GM19043 (cell line): ENCODE results near the gene ADAM10.
A peak's percentile ranks its signal among the peaks of the same experiment; 100 is the strongest.

Experiments
- ATAC-seq: cut with Tn5 transposase; IDR thresholded peaks from one replicate; pipeline ENCODE4 v1.9.1; 2021; ENCODE audit warnings: low read depth; ENCODE audit not compliant: unreplicated experiment

Gene ADAM10

DNA sequence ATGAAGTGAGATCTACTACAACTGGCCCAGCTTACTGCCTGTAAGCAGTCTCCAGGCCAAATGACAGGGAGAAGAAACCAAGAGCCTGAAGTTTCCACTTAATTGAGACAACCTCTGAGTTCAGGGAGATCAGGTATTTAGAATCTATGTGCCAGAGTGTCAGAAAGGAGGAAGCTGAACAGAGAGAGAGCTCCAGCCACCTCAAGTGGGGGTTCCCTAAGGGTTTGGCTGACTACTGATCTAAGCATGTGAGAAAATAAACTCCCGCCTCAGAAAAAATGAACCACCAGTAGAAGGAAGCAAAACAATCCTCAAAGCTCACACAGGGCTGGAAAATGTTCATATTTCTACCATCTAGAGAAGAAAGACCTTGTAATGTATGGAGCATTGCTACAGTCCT lies 25.0 kb downstream of the ADAM10 start:
- ATAC-seq, result peak; percentile 68

DNA sequence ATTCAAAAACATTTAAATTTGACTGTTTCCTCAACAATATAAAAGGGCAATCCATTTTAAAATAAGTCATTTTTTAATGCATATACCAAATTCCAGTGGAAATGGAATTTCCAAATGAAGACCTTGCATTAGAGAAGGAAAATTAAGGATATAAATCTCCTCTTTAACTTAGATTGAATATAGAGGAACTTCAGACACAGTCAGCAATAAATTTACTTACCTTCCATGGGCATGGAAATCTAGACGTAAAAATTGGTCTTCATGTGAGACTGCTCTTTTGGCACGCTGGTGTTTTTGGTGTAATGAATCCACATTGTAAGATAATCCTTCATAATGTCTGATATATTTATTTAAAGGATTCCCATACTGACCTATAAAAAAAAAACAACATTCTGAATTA lies 32.1 kb downstream of the ADAM10 start:
- ATAC-seq, result no peak

DNA sequence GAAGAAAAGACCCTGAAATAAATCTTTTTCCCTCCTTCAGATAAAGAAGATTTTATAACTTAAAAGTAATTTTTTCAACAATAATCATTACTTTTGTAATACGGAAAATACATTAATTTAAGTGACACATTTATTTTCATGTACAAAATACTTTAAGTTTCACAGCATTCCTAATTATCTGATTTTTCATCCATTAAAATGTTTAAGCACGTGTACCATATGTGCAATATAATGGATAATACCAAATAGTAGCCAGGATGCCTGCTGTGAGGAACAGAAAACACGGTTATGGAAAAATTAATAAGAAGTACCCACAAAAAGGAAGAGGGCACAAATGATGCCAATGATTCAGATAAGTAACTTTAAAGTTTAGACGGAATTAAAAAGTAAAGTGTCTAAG lies 33.5 kb downstream of the ADAM10 start:
- ATAC-seq, result no peak

DNA sequence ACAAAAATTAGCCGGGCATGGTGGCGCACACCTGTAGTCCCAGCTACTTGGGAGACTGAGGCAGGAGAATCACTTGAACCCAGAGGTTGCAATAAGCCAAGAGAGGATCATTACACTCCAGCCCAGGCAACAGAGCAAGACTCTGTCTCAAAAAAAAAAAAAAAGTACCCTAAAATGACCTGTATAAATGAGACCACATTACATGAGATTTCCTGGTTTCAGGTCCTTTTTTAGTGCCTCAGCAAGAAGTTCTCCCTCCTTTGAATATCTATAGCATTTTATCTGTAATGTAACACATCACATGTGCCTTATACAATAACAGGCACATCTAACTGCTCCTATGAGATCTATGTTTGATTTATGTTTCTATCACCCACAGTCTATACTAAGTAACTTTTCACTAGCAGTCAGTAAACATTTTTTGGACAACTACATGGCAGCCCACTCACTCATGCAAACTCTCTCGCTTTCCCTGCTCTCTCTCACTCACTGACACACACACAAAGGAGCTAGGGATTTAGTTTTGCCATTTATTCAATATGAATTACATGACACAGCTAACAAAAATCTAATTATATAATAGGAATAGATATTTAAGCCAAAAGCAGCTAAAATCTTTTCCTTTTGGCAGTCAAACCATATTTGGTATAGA lies 34.1 kb downstream of the ADAM10 start:
- ATAC-seq, result no peak

DNA sequence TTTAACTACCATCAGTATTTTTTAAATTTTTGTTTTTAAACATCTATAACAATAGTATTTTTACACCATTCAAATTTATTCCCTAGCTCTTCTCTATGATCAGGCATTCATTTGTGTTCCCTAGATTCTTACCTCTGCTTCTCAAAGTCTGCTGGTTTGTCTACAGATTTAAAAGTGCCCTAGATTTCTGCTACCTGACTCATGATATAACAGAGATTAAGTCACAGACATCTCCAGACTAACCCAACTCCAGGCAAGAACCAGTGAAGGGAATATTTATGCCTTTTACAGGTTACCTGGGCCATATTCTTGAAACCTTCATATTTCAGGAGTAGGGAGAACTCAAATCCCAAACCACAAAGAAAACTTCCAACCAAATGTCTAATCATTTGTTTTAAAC lies 38.8 kb downstream of the ADAM10 start:
- ATAC-seq, result no peak

DNA sequence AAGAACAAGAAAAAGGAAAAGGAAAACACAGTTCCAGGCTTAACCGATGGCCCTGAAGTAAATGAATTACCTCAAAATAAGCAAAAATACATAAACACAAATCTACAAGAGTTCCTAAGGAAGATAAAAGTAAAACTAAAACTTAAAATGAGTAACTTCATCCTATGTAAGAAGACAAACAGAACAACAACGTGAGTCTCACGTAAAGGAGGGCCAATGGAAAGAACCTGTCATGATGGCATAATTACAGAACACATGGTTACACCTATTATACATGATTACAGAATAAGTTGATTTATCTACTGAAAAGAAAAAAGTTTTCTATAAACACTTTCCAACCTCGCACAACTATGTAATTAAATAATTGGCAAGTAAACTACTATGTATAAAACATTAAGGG lies 42.1 kb downstream of the ADAM10 start:
- no peak for ATAC-seq

DNA sequence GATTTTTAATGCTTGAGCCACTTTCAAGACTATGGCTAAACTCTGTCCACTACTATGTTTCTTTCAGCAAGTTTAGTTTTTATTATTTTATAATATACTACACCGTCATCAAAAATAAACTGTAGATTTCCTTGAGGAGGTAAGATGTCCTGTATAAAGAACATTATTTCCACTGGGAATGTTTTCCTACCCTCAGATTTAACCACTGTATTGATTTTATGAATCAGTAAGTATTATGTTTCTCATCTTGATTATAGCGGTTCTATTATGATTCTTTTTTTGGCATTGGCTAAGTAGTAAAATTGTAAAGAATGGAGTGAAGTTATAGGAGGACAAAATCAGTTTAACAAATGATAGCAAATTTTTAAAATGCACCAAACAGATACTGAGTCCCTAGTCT lies 44.4 kb downstream of the ADAM10 start:
- ATAC-seq, result no peak

DNA sequence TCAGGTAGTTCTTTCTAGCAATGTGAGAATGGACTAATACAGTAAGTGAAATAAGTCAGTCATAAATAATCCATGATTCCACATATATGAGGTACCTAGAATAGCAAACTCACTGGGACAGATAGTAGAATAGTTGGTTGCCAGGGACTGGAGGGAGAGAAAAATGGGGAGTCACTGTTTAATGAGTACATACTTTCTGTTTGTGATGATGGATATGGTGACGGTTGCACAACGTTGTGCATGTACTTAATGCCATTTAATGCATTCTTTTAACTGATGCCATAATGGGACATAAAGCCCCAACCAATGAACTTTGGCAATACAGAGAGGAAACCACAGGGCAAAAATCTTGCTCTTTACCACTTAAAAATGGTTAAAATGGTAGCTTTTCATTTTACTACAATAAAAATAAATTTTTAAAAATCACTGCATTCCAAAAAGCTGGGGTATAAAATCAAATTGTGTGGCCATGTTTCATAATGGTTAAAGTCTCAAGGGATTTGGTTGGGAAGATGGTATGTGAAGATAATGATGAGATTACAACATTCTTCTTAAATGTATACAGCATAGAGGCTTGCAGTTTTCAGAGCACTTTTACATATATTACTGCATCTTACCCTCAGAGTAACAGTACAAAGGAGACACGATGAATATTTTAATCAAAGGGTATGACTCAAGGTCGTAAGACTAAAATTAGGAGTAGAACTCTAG lies 45.2 kb downstream of the ADAM10 start:
- ATAC-seq, result no peak

DNA sequence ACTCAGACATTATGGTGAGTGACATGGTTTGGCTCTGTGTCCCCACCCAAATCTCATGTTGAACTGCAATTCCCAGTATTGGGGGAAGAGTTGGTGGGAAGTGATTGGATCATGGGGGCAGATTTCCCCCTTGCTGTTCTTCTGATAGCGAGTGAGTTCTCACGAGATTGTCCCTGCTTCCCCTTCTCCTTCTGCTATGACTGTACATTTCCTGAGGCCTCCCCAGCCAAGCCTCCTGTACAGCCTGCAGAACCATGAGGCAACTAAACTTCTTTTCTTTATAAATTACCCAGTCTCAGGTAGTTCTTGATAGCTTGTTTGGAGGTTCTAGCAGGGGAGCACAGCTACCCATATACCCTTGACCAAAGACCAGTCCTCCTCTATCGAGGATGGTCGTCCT lies 45.9 kb downstream of the ADAM10 start:
- no peak for ATAC-seq

DNA sequence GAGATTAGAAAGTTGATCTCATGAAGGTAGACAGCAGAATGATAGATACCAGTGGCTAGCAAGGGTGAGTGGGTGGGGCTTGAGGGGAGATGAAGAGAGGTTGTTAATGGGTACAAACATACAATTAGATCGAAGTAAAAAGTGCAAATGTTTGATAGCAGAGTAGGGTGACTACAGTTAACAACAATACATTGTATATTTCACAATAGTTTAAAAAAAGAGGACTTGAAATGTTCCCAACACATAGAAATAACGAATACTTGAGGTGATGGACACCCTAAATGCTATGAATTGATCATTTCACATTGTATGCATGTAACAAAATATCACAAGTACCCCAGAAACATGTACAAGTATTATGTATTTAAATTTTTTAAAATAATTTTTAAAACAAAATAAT lies 47.3 kb downstream of the ADAM10 start:
- ATAC-seq, result no peak

DNA sequence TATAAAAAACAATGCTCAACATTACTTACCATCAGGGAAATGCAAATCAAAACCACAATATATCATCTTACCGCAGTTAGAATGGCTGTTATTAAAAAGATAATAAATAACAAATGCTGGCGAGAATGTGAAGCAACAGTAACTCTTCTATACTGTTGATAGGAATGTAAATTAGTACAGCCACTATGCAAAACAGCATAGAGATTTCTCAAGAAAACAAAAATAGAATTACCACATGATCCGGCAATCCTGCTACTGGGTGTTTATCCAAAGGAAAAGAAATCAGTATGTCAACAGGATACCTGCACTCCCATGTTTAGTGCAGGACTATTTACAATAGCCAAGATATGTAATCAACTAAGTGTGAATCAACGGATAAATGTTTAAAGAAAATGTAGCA lies 48.1 kb downstream of the ADAM10 start:
- no peak for ATAC-seq

DNA sequence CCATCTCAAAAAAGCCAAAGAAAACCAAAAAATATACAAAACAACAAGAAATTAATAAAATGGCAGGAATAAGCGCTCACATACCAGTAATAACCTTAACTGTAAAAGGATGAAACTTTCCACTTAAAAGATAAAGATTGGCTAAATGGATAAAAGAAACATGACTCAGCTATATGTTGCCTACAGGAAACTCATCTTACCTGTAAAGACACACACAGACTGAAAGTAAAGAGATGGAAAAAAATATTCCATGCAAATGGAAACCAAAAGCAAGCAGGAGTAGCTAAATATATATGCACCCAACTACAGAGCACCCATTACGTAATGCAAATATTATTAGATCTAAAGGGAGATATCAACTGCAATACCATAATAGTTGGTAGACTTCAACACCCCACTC lies 49.7 kb downstream of the ADAM10 start:
- no peak for ATAC-seq

DNA sequence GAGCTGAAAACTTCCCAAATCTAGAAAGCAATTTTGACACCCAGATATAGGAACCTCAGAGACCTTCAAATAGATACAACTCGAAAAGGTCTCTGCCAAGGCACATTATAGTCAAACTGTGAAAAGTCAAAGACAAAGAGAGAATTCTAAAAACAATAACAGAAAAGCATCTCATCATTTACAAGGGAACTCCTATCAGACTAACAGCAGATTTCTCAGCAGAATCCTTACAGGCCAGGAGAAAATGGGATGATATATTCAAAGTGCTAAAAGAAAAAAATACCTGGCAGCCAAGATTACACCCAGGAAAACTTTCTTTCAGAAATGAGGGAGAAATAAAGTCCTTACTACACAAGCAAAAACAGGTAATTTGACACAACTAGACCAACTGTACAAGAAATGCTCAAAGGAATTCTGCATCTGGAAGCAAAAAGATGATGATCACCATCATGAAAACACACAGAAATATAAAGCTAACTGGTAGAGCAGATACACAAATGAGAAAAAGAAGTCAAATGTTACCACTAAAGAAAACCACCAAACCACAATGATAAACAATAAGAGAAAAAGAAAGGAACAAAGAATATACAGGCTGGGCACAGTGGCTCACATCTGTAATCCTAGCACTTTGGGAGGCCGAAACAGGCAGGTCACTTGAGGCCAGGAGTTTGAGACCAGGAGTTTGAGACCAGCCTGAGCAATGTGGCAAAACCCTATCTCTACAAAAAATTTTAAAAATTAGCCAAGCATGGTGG lies 50.4 kb downstream of the ADAM10 start:
- ATAC-seq, result no peak

DNA sequence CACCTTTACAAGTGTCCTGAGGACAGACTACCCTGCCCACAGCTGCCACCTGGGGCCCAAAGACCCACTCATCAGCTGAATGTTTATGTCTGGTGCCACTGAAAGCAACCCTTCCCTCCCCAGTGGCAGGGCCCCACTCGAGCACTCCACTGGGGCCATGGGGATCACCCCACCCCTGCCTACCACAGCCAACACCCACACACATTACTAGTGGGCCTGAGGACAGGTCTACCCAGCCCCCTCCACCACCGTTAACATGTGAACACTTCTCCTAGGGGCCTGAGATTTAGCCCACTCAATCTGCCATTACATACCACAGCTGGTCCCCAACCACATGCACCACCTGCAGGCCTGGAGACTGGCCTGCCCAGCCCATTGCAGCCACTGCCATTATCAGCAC lies 52.3 kb downstream of the ADAM10 start:
- ATAC-seq, result no peak

DNA sequence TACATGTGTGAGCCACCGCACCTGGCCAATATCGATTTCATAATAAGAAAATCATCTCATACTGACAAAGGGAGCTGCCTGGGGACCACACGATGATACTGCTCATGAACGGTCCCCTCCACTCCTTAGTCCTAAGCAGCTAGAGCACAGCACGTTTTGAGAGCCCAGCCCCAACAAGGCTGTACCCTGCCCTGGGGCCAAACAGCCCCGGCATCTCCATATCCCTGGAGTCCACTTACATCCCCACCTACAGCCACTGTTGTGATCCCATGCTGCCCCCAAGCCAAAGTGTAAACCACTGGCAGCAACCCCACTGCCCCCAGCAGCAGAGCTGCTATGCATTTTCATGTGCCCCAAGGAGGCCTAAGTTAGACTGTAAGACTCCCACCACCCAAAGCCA lies 52.8 kb downstream of the ADAM10 start:
- ATAC-seq, result no peak

DNA sequence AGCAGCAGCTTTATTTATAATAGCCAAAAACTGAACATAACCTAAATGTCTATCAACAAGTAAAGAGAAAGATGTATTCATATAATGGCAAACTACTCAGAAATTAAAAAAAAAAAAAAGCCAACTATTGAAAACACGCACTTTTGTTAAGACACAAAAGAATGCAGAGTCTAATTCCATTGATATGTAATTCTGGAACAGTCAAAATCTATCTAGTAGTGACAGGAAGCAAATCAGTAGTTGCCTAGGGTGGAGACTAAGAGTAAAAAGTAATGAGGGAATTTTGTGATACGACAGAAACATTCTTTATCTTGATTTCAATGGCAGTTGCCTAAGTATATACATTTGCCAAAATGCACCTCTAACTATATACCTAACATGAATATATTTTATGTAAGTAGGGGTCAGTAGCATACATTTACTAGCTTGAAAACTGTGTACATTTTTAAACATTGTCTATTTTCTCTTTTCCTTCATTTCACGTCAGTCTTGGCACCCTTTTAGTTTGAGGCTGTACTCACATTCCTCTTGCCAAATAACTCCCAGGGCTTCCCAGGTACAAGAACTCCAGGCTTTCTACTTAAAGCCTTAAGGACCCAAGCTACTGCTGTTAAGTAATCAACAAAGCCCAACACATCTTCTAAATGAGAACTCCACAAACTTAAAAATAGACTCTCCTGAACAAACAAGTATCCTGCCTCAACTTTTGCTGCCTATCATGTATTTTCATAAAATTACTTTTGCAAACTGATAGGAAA lies 54.7 kb downstream of the ADAM10 start:
- ATAC-seq, result no peak

DNA sequence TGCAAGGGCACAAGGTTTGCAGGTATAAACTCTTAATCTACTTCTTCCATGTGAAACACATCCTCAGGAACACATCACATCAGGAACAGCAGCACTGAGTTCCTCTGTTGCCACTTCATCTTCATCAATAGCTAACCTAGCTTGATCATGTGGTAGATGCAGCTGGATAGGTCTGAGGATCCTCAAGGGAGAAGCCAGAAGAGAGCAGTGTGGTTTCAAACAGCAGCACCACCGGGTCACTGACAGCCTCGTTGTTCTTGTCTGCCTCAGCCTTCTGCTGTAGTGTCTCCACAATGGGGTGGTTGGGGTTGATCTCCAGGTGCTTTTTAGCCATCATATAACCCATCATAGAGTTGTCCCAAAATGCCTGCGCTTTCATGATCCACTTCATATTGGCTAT lies 58.8 kb downstream of the ADAM10 start:
- ATAC-seq, result peak; percentile 53

DNA sequence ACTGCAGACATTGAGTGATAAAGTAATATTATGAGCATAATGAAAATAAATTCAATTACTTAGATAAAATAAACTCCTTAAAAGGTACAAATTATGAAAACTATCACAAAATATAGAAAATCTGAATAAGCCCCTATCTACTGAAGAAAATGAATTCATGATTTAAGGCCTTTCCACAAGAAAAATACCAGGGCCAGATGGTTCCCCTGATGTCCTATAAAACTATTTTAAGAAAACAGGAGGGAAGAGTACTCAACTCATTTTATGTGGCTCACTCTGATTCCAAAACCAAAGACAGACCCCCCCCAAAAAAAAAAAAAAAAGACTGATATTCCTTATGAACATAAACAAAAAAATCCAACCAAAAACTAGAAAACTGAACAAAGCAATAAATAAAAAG lies 59.9 kb downstream of the ADAM10 start:
- ATAC-seq, result no peak

DNA sequence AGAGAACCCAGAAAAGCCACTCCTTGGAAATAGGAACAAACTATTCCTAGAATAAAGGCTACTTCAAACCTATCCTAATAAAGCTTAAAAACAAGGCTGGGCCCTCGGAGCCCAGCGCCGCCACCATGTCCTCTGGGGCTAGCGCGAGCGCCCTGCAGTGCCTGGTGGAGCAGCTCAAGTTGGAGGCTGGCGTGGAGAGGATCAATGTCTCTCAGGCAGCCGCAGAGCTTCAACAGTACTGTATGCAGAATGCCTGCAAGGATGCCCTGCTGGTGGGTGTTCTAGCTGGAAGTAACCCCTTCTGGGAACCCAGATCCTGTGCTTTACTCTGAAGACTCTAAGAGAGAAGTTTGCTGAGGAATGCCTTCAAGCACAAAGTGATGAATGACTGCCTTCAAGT lies 63.2 kb downstream of the ADAM10 start:
- no peak for ATAC-seq

DNA sequence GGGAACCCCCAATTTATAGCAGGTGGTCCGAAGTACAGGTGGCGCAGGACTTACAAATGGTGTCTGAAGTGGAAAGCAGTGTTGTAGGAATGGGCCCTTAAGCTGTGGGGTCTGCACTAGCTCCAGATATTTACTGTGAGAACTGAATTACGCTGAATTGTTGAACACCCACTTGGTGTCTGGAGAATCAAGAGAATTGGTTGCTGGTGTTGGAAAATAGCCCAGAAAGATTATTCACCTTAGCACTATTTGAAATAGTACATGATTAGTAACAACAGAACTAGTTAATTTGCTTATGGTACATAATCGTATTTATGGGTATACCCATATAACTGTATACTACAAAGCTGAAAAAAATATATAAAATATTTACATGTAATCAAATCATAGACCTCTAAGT lies 64.8 kb downstream of the ADAM10 start:
- no peak for ATAC-seq

DNA sequence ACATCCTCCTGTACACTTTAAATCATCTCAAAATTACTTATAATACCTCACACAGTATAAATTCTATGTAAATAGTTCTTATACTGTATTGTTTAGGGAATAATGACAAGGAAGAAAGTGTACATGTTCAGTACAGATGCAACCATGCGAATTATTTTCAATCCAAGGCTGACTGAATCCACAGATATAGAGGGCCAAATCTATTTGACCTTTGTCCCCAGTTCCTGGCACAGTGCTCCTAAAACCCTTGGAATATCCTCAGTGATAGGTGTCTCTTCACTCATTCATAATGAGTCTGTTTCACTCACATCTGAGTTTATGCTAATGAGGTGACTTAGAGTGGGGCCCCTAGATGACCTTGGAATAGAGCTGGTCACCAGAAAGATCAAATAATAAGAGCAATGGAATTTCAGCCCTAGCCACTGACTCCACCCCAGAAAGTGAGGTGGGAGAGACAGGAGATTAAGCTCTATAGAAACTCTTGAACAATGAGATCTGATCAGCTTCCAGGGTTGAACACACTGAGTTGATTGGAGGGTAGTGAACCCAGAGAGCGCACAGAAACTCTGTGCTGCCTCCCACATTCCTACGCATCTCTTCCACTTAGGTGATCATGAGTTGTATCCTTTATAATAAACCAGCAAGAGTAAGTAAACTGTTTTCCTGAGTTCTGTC lies 65.3 kb downstream of the ADAM10 start:
- no peak for ATAC-seq
